SJCRH30 (cell line): ENCODE data around the gene IL6ST. TPM values are rescaled to one million over a fixed set of nuclear protein-coding genes. Genes with fewer than 3 reads are reported as not detected.
"Not testable (repeated sequence)": the region's sequence is repeated elsewhere in the genome, so short reads cannot be mapped to it uniquely, and the experiment has no call there.

Experiments
- DNase-seq, 2 experiments: peaks; one replicate each; pipeline ENCODE4 v3.0.0-alpha.2; 2015 to 2020
- H3K27ac ChIP-seq: fragments of 250-450 bp; sonication (Bioruptor Pico); 2 replicates; pipeline ENCODE4 v1.5.1; 2020; ENCODE audit warnings: mild to moderate bottlenecking, moderate library complexity
- H3K27me3 ChIP-seq: fragments of 250-450 bp; sonication (Bioruptor Pico); 2 replicates; pipeline ENCODE4 v1.5.1; 2020; ENCODE audit warnings: mild to moderate bottlenecking, moderate library complexity
- H3K36me3 ChIP-seq: fragments of 250-450 bp; sonication (Bioruptor Pico); 2 replicates; pipeline ENCODE4 v1.5.1; 2020; ENCODE audit warnings: mild to moderate bottlenecking, moderate library complexity
- H3K4me1 ChIP-seq: fragments of 250-450 bp; sonication (Bioruptor Pico); 2 replicates; pipeline ENCODE4 v1.5.1; 2020; ENCODE audit warnings: mild to moderate bottlenecking, moderate library complexity
- H3K4me3 ChIP-seq: fragments of 250-450 bp; sonication (Bioruptor Pico); 2 replicates; pipeline ENCODE4 v1.5.1; 2020; ENCODE audit warnings: mild to moderate bottlenecking, moderate library complexity
- H3K9me3 ChIP-seq: fragments of 250-450 bp; sonication (Bioruptor Pico); replicated peaks from 2 replicates; pipeline ENCODE4 v1.5.1; 2020; ENCODE audit warnings: mild to moderate bottlenecking, moderate library complexity
- total RNA-seq: library from RNA; depleted of rRNA; stranded (reverse); fragments of >200 nt; shearing (Covaris generic); gene quantifications from 2 replicates; pipeline ENCODE4 v1.2.3, GENCODE V29; 2014; rRNA removed

IL6ST gene
- 42.3 and 52.5 TPM in 2 replicates for total RNA-seq

- Histone ChIP-seq H3K27me3 (no peaks in the 10 kb centered on the region), H3K4me1 (no peaks in the 10 kb centered on the region), H3K9me3 (no peaks in the 10 kb centered on the region), H3K4me3 (peak within 1 kb of the TSS; percentile 83), H3K36me3 (no peaks in the 10 kb centered on the region), H3K27ac (peak within 1 kb of the TSS; percentile 80)
- peak; percentile 80 to 83 for DNase-seq
Measured at GRCh38 chr5:55994495-55994997, at the start of gene IL6ST. Gene IL6ST (minus strand): TSS chr5:55994963. CDS start chr5:55976278, 18,685 bp downstream.

GRCh38 chr5:56039985-56040384 is 45.2 kb upstream of the IL6ST start:
- H3K4me1 ChIP-seq, result no peaks in the 10 kb centered on the region
- H3K36me3 ChIP-seq, result no peaks in the 10 kb centered on the region
- no peaks in the 10 kb centered on the region for H3K9me3 ChIP-seq
- no peak overlapping the region for H3K4me3 ChIP-seq
- no peaks in the 10 kb centered on the region for H3K27me3 ChIP-seq
- H3K27ac ChIP-seq, result no peak overlapping the region
- DNase-seq, result no peak

- H3K36me3 ChIP-seq, DNase-seq, H3K4me1 ChIP-seq, H3K27me3 ChIP-seq, H3K27ac ChIP-seq, H3K4me3 ChIP-seq, H3K9me3 ChIP-seq: not testable (repeated sequence)
Measured at GRCh38 chr5:56038206-56038605, 43.4 kb upstream of the IL6ST start.

GRCh38 chr5:56037531-56038010 is 42.8 kb upstream of the IL6ST start:
- Histone ChIP-seq H3K27me3 (no peaks in the 10 kb centered on the region), H3K36me3 (no peaks in the 10 kb centered on the region), H3K27ac (no peak overlapping the region), H3K4me3 (no peak overlapping the region), H3K4me1 (no peaks in the 10 kb centered on the region), H3K9me3 (no peaks in the 10 kb centered on the region)
- no peak for DNase-seq

- H3K27me3 ChIP-seq, H3K36me3 ChIP-seq, H3K9me3 ChIP-seq, H3K4me1 ChIP-seq, DNase-seq, H3K4me3 ChIP-seq, H3K27ac ChIP-seq: not testable (repeated sequence)
Measured at GRCh38 chr5:56035394-56035793, 40.6 kb upstream of the IL6ST start.

- not testable (repeated sequence) for H3K4me3 ChIP-seq, H3K27me3 ChIP-seq
Measured at GRCh38 chr5:56029871-56030630, 35.3 kb upstream of the IL6ST start.

GRCh38 chr5:56029457-56029856 is 34.7 kb upstream of the IL6ST start:
- Histone ChIP-seq H3K9me3 (no peaks in the 10 kb centered on the region), H3K4me3 (no peak overlapping the region)

More at GRCh38 chr5:56029871-56030630, 35.3 kb upstream of the IL6ST start:
- H3K9me3 ChIP-seq, H3K27ac ChIP-seq, H3K4me1 ChIP-seq, DNase-seq, H3K36me3 ChIP-seq: not testable (repeated sequence)

GRCh38 chr5:56028708-56029107 is 33.9 kb upstream of the IL6ST start:
- Histone ChIP-seq H3K36me3 (no peaks in the 10 kb centered on the region), H3K9me3 (no peaks in the 10 kb centered on the region), H3K4me1 (no peaks in the 10 kb centered on the region), H3K27ac (no peak overlapping the region), H3K27me3 (no peaks in the 10 kb centered on the region), H3K4me3 (no peak overlapping the region)
- no peak for DNase-seq

More at GRCh38 chr5:56029457-56029856, 34.7 kb upstream of the IL6ST start:
- no peak overlapping the region for H3K27ac ChIP-seq
- H3K4me1 ChIP-seq, result no peaks in the 10 kb centered on the region
- no peak for DNase-seq
- no peaks in the 10 kb centered on the region for H3K27me3 ChIP-seq
- H3K36me3 ChIP-seq, result no peaks in the 10 kb centered on the region

- DNase-seq, result no peak
- Histone ChIP-seq H3K27ac (no peak overlapping the region), H3K4me1 (no peaks in the 10 kb centered on the region), H3K9me3 (no peaks in the 10 kb centered on the region), H3K36me3 (no peaks in the 10 kb centered on the region), H3K27me3 (no peaks in the 10 kb centered on the region), H3K4me3 (no peak overlapping the region)
Measured at GRCh38 chr5:56026863-56027300, 32.1 kb upstream of the IL6ST start.

GRCh38 chr5:56025151-56025885 is 30.6 kb upstream of the IL6ST start:
- no peaks in the 10 kb centered on the region for H3K9me3 ChIP-seq
- H3K4me3 ChIP-seq, result no peak overlapping the region
- H3K36me3 ChIP-seq, result no peaks in the 10 kb centered on the region
- H3K4me1 ChIP-seq, result no peaks in the 10 kb centered on the region
- no peaks in the 10 kb centered on the region for H3K27me3 ChIP-seq
- no peak for DNase-seq
- H3K27ac ChIP-seq, result no peak overlapping the region

GRCh38 chr5:56024810-56025150 is 30.0 kb upstream of the IL6ST start:
- Histone ChIP-seq H3K36me3 (no peaks in the 10 kb centered on the region), H3K4me1 (no peaks in the 10 kb centered on the region), H3K27me3 (no peaks in the 10 kb centered on the region), H3K9me3 (no peaks in the 10 kb centered on the region), H3K4me3 (no peak overlapping the region), H3K27ac (no peak overlapping the region)
- no peak for DNase-seq

- H3K27ac ChIP-seq, result no peak overlapping the region
- no peaks in the 10 kb centered on the region for H3K36me3 ChIP-seq
- no peak for DNase-seq
- H3K9me3 ChIP-seq, result no peaks in the 10 kb centered on the region
- no peaks in the 10 kb centered on the region for H3K27me3 ChIP-seq
- no peaks in the 10 kb centered on the region for H3K4me1 ChIP-seq
- H3K4me3 ChIP-seq, result no peak overlapping the region
Measured at GRCh38 chr5:56023296-56023695, 28.5 kb upstream of the IL6ST start.

- Histone ChIP-seq H3K4me3 (no peak overlapping the region), H3K9me3 (no peaks in the 10 kb centered on the region), H3K4me1 (no peaks in the 10 kb centered on the region), H3K36me3 (no peaks in the 10 kb centered on the region), H3K27me3 (no peaks in the 10 kb centered on the region), H3K27ac (no peak overlapping the region)
- no peak for DNase-seq
Measured at GRCh38 chr5:56019306-56020272, 24.8 kb upstream of the IL6ST start.

- no peaks in the 10 kb centered on the region for H3K27me3 ChIP-seq
- no peaks in the 10 kb centered on the region for H3K4me1 ChIP-seq
- no peaks in the 10 kb centered on the region for H3K9me3 ChIP-seq
- no peaks in the 10 kb centered on the region for H3K36me3 ChIP-seq
- no peak overlapping the region for H3K27ac ChIP-seq
- H3K4me3 ChIP-seq, result no peak overlapping the region
- DNase-seq, result no peak
Measured at GRCh38 chr5:56018832-56019231, 24.1 kb upstream of the IL6ST start.
